Trophoblast cell (in vitro differentiated cells and primary cell): ENCODE results near the gene NBPF1.
"Not testable (repeated sequence)": the region's sequence is repeated elsewhere in the genome, so short reads cannot be mapped to it uniquely, and the experiment has no call there.

ENCODE experiments used
- DNase-seq, 2 donors: peaks; one replicate each; pipeline ENCODE4 v3.0.0-alpha.2; 2016
- H2AFZ ChIP-seq: 2 replicates; pipeline ENCODE4 v1.6.1; 2013; ENCODE audit warnings: low read length, moderate library complexity, mild to moderate bottlenecking; ENCODE audit not compliant: insufficient read depth, poor library complexity
- H2AK5ac ChIP-seq: 2 replicates; pipeline ENCODE4 v1.6.1; 2013; ENCODE audit warnings: mild to moderate bottlenecking, low read length
- H2BK120ac ChIP-seq: 2 replicates; pipeline ENCODE4 v1.6.1; 2013; ENCODE audit warnings: low read length, mild to moderate bottlenecking, moderate library complexity; ENCODE audit not compliant: insufficient read depth, poor library complexity
- H2BK12ac ChIP-seq: 2 replicates; pipeline ENCODE4 v1.6.1; 2013; ENCODE audit warnings: mild to moderate bottlenecking, low read length, moderate library complexity
- H2BK5ac ChIP-seq: 2 replicates; pipeline ENCODE4 v1.6.1; 2013; ENCODE audit warnings: low read length, low read depth, moderate library complexity, mild to moderate bottlenecking; ENCODE audit not compliant: poor library complexity
- H3K14ac ChIP-seq: 2 replicates; pipeline ENCODE4 v1.6.1; 2013; ENCODE audit warnings: mild to moderate bottlenecking, low read length
- H3K18ac ChIP-seq: 2 replicates; pipeline ENCODE4 v1.6.1; 2013; ENCODE audit warnings: mild to moderate bottlenecking, low read length
- H3K23ac ChIP-seq: 2 replicates; pipeline ENCODE4 v1.6.1; 2013; ENCODE audit warnings: low read length
- H3K27ac ChIP-seq: 2 replicates; pipeline ENCODE4 v1.5.1; 2013; ENCODE audit warnings: low read depth, mild to moderate bottlenecking, inconsistent platforms, low read length, moderate library complexity
- H3K27me3 ChIP-seq: 2 replicates; pipeline ENCODE4 v1.6.1; 2013; ENCODE audit warnings: inconsistent platforms, mild to moderate bottlenecking, low read length, moderate library complexity; ENCODE audit not compliant: insufficient read depth
- H3K36me3 ChIP-seq, 2 experiments: 1 replicate in 1 of 2; 2 replicates in 1 of 2; pipeline ENCODE4 v1.6.1; 2013; ENCODE audit warnings: low read length in 2 of 2, mild to moderate bottlenecking in 2 of 2, moderate library complexity in 1 of 2; ENCODE audit not compliant: insufficient read depth in 2 of 2, control insufficient read depth in 1 of 2
- H3K4ac ChIP-seq: 2 replicates; pipeline ENCODE4 v1.6.1; 2013; ENCODE audit warnings: low read depth, mild to moderate bottlenecking, low read length, moderate library complexity
- H3K4me1 ChIP-seq, 2 experiments: 1 replicate in 1 of 2; 2 replicates in 1 of 2; pipeline ENCODE4 v1.6.1; 2013; ENCODE audit warnings: low read length in 2 of 2, mild to moderate bottlenecking in 2 of 2, moderate library complexity in 1 of 2; ENCODE audit not compliant: insufficient read depth in 2 of 2, control insufficient read depth in 1 of 2
- H3K4me2 ChIP-seq: 2 replicates; pipeline ENCODE4 v1.6.1; 2013; ENCODE audit warnings: inconsistent platforms, mild to moderate bottlenecking, low read length, moderate library complexity
- H3K4me3 ChIP-seq: 2 replicates; pipeline ENCODE4 v1.5.1; 2013; ENCODE audit warnings: mild to moderate bottlenecking, low read depth, low read length, inconsistent platforms
- H3K79me1 ChIP-seq: one replicate; pipeline ENCODE4 v1.6.1; 2013; ENCODE audit warnings: low read length
- H3K79me2 ChIP-seq: 2 replicates; pipeline ENCODE4 v1.6.1; 2013; ENCODE audit warnings: low read length, mild to moderate bottlenecking; ENCODE audit not compliant: control insufficient read depth, insufficient read depth, poor library complexity
- H3K9ac ChIP-seq: 2 replicates; pipeline ENCODE4 v1.6.1; 2013; ENCODE audit warnings: mild to moderate bottlenecking, low read length
- H3K9me3 ChIP-seq: 2 replicates; pipeline ENCODE4 v1.6.1; 2013; ENCODE audit warnings: low read depth, mild to moderate bottlenecking, control low read depth, inconsistent platforms, low read length; ENCODE audit not compliant: insufficient read depth
- H4K12ac ChIP-seq: 2 replicates; pipeline ENCODE4 v1.6.1; 2013; ENCODE audit warnings: low read depth, mild to moderate bottlenecking, low read length, moderate library complexity
- H4K8ac ChIP-seq: 2 replicates; pipeline ENCODE4 v1.6.1; 2013; ENCODE audit warnings: low read depth, mild to moderate bottlenecking, low read length, moderate library complexity
- H4K91ac ChIP-seq: one replicate; pipeline ENCODE4 v1.6.1; 2013; ENCODE audit warnings: low read depth, mild to moderate bottlenecking, low read length, moderate library complexity
- WGBS: extraction: QIAGEN DNeasy Blood & Tissue Kit; methylation state at CpG from one replicate; pipeline ENCODE4 v1.1.7; 2013; ENCODE audit warnings: missing lambda C conversion rate; ENCODE audit not compliant: insufficient read length, insufficient coverage; ENCODE audit errors: extremely low coverage; 5-methylcytosine and 5-hydroxymethylcytosine counted together

The NBPF1 gene

DNA sequence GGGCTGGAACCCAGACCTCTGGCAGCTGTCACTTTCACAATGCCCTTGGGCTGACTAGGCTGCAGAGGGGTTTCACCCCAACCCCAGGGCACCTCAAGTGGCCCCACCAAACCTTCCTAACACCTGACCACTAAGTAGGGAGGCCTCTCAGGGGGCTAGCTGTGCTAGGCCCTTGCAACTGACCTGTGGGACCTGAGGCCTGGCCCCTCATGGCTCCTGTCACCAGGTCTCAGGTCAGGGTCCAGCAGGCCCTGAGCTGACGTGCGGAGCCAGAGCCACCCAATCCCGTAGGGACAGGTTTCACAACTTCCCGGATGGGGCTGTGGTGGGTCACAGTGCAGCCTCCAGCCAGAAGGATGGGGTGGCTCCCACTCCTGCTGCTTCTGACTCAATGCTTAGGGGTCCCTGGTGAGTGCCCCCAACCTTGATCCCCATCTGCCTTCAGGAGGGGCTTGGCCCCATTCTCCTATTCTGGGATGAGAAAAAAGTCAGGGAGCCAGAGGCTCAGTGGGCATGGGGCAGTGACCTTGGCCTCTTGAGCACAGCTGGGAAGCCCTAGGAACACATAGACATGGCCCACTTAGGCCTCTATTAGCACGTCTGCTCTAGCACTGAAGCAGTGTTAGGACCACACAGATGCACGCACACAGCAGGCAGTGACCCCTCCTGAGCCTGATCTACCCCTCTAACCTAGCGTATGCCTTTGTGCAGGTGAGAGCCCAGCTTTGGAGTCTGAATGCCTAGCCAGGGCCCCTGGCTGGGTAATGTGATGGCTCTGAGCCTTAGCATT, 32.1 kb upstream of the NBPF1 start:
- H2BK12ac ChIP-seq, H3K27ac ChIP-seq, H2BK120ac ChIP-seq, H3K18ac ChIP-seq, H3K4me3 ChIP-seq, H3K9me3 ChIP-seq, H3K79me1 ChIP-seq, H2BK5ac ChIP-seq, H3K27me3 ChIP-seq, H3K23ac ChIP-seq, H3K14ac ChIP-seq, H3K36me3 ChIP-seq, DNase-seq, H3K79me2 ChIP-seq, H3K9ac ChIP-seq: not testable (repeated sequence)
- Histone ChIP-seq H3K4me2 (peak overlapping the region; percentile 82), H4K91ac (peak overlapping the region; percentile 86), H4K12ac (peak overlapping the region; percentile 96), H3K4me1 (peaks cover 13 to 15% of the 10 kb centered on the region in 2 experiments), H3K4ac (peak overlapping the region; percentile 3), H2AFZ (peak overlapping the region; percentile 98), H2AK5ac (peak overlapping the region; percentile 9), H4K8ac (peak overlapping the region; percentile 99)
- no CpG with 5 or more reads among the region's 7 CpGs for WGBS

DNA sequence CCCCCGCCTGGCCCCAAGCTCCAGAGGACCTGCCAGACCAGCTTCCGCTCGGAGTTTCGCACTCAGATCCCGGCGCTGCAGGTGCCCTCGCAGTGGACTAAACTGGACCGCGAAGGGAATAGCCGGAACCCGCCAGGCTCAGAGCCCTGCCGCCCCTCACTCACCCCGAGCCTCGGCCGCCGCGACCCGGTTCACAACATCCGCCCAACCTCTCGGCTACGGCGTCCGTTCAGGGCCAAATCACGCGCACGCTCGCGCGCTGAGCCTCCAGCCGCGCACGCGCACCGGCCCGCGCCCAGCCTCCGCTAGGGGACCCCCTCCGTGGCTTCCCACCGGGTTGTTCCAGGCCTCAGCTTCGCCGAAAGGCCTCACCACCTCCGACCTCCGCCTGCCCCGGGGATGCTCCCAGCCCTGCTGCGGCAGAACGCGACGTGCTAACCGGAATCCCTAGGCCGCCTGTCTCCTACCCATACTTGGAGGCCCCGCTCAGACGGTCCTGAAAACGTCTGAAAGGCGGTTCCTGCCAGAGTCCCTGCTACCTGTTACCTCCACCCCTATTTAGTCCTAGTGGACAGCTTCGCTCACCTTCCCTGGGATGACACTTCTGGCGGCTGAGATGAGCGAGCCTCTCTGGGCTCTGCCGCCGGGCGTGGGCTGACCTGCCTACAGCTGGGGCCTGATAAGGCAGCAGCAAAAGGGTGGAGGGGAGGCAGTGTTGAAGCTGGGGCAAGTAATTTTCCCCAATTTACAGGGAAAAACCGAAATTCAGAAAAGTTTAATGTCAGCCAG, 31.3 kb upstream of the NBPF1 start:
- not testable (repeated sequence) for H3K23ac ChIP-seq, H3K79me1 ChIP-seq, H3K27me3 ChIP-seq, H3K36me3 ChIP-seq, H3K9me3 ChIP-seq, H3K79me2 ChIP-seq
- peak overlapping the region; percentile 73 for H3K4ac ChIP-seq
- H3K18ac ChIP-seq, result peak overlapping the region; percentile 88
- peak overlapping the region; percentile 91 for H3K14ac ChIP-seq
- H3K4me1 ChIP-seq, result peaks cover 13 to 15% of the 10 kb centered on the region in 2 experiments
- peak overlapping the region; percentile 98 for H2AFZ ChIP-seq
- H2BK12ac ChIP-seq, result peak overlapping the region; percentile 11
- H4K8ac ChIP-seq, result peak overlapping the region; percentile 99
- DNase-seq, result peak; percentile 95 to 100
- peak overlapping the region; percentile 96 for H4K12ac ChIP-seq
- peak overlapping the region; percentile 82 for H3K4me2 ChIP-seq
- peak overlapping the region; percentile 88 for H2BK120ac ChIP-seq
- peak overlapping the region; percentile 91 for H3K9ac ChIP-seq
- peak overlapping the region; percentile 13 for H3K27ac ChIP-seq
- peak overlapping the region; percentile 88 for H4K91ac ChIP-seq
- H3K4me3 ChIP-seq, result peak overlapping the region; percentile 91
- peak overlapping the region; percentile 36 for H2AK5ac ChIP-seq
- peak overlapping the region; percentile 71 for H2BK5ac ChIP-seq
- WGBS, result no CpG with 5 or more reads among the region's 61 CpGs

DNA sequence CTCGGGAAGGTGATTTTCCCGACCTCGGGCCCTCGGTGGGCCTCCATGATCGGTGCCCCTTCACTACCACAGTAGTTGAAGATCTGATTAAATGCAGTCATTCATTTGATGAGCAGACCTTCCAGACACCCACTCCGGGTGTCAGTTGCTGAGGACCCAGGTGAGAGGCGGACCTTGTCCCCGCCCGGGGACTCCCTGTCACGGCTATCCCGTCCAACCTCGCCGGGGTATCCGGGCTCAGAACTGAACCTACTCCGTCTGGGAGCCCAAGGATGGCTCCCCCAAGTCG, 30.8 kb upstream of the NBPF1 start:
- Histone ChIP-seq H2AK5ac (peak overlapping the region; percentile 36), H4K8ac (peak overlapping the region; percentile 99), H3K14ac (peak overlapping the region; percentile 90), H3K27me3 (no peaks in the 10 kb centered on the region), H2BK120ac (peak overlapping the region; percentile 88), H3K23ac (no peak overlapping the region), H3K79me1 (peaks cover 7% of the 10 kb centered on the region), H3K18ac (peak overlapping the region; percentile 88), H4K91ac (peak overlapping the region; percentile 88), H2BK12ac (peak overlapping the region; percentile 11), H3K9me3 (peaks cover 1% of the 10 kb centered on the region), H3K4me2 (peak overlapping the region; percentile 82), H3K36me3 (no peaks in the 10 kb centered on the region), H3K9ac (peak overlapping the region; percentile 91), H3K27ac (peak overlapping the region; percentile 13), H3K4me3 (peak overlapping the region; percentile 91), H3K4me1 (peaks cover 13 to 15% of the 10 kb centered on the region in 2 experiments), H2AFZ (peak overlapping the region; percentile 98), H3K79me2 (peaks cover 10% of the 10 kb centered on the region), H3K4ac (peak overlapping the region; percentile 73), H4K12ac (peak overlapping the region; percentile 95), H2BK5ac (peak overlapping the region; percentile 71)
- no CpG with 5 or more reads among the region's 16 CpGs for WGBS
- no peak for DNase-seq

DNA sequence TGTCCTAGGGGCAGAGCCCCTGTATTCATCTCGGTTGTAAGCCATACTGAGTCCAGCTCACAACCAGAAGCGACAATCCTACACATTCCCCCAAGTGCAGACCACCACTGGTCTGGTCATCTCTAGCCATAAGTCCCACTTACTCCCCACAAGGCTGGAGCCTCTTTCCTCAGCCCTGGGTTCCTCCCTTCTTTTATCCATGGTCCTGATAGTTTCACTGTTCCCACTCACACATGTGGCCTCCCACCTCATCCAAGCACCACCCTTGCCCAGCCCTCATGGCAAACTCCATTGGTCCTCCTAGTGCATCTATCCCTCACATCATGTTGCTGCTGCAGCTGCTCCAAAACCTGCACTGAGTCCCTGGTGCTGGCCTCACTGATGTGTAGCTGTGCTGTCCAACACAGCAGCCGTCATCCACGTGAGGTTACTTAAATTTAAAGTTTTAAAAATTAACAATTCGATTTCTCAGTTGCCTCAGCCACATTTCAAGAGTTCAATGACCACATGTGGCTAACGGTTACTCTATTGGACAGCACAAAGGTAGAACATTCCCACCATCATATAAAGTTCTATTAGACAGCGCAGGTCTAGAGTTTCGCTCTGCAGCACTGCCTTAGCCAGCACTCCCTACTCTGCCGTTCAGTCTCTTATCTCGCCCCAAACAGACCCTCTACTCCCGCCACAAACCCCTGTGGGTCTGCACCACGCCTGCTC, 30.3 kb upstream of the NBPF1 start:
- Histone ChIP-seq H3K4me3 (peak overlapping the region; percentile 91), H2BK120ac (peak overlapping the region; percentile 88), H2AK5ac (peak overlapping the region; percentile 2), H4K91ac (peak overlapping the region; percentile 88), H3K18ac (peak overlapping the region; percentile 88), H3K4me1 (peaks cover 13 to 15% of the 10 kb centered on the region in 2 experiments), H4K8ac (peak overlapping the region; percentile 99), H3K4me2 (peak overlapping the region; percentile 82), H3K14ac (peak overlapping the region; percentile 90), H4K12ac (peak overlapping the region; percentile 95), H2AFZ (peak overlapping the region; percentile 98), H3K4ac (peak overlapping the region; percentile 73), H3K9ac (peak overlapping the region; percentile 91)
- WGBS, result no CpG with 5 or more reads among the region's 12 CpGs
- H2BK12ac ChIP-seq, H2BK5ac ChIP-seq, H3K79me1 ChIP-seq, H3K36me3 ChIP-seq, H3K79me2 ChIP-seq, H3K9me3 ChIP-seq, H3K27ac ChIP-seq, H3K27me3 ChIP-seq, H3K23ac ChIP-seq: not testable (repeated sequence)
- peak in 1 of 2 donors; percentile 18 for DNase-seq
